Astrocyte of the cerebellum (primary cell): Measurements from ENCODE around the gene CWC22.
"Not testable (repeated sequence)": the region's sequence is repeated elsewhere in the genome, so short reads cannot be mapped to it uniquely, and the experiment has no call there.

Experiments
- DNase-seq: peaks from one replicate; pipeline ENCODE4 v3.0.0-alpha.2; 2011; ENCODE audit warnings: low read depth
- H3K4me3 ChIP-seq: 2 replicates; pipeline ENCODE4 v1.5.1; 2011; ENCODE audit warnings: mild to moderate bottlenecking, low read depth, low read length, moderate library complexity
- CTCF ChIP-seq: IDR thresholded peaks from 2 replicates; pipeline ENCODE4 v1.5.1; 2012; ENCODE audit warnings: low read length, low read depth, moderate library complexity, mild to moderate bottlenecking; ENCODE audit errors: missing control alignments
- in situ Hi-C: cut with HindIII; loops from 2 replicates; pipeline ENCODE4 v1.10.0; 2017; ENCODE audit warnings: low sequenced_read_pairs

The CWC22 gene

GRCh38 chr2:180006781-180007579 is at the start of gene CWC22:
Gene CWC22, minus strand, starts transcription at chr2:180007297. Its CDS starts 13,956 bp downstream, at chr2:179993341.
- in situ Hi-C loops, result no loop called here
- H3K4me3 ChIP-seq, result peak within 1 kb of the TSS; percentile 99
- TF ChIP-seq CTCF, result no peak
- peak; percentile 90 for DNase-seq

- no peak for DNase-seq
- H3K4me3 ChIP-seq, result no peak overlapping the region
- in situ Hi-C loops, result no loop called here
- no peak for TF ChIP-seq CTCF
Observed at GRCh38 chr2:180056367-180057118, 49.4 kb upstream of the CWC22 start.

GRCh38 chr2:180054576-180054975 is 47.5 kb upstream of the CWC22 start:
- DNase-seq, in situ Hi-C loops, H3K4me3 ChIP-seq: not testable (repeated sequence)

GRCh38 chr2:180050246-180050645 is 43.1 kb upstream of the CWC22 start:
- in situ Hi-C loops, result no loop called here
- no peak for DNase-seq
- no peak overlapping the region for H3K4me3 ChIP-seq
- no peak for TF ChIP-seq CTCF

- TF ChIP-seq CTCF, result no peak
- in situ Hi-C loops, result no loop called here
- DNase-seq, result no peak
- H3K4me3 ChIP-seq, result no peak overlapping the region
Observed at GRCh38 chr2:180048251-180048650, 41.2 kb upstream of the CWC22 start.

GRCh38 chr2:180046776-180047175 is 39.7 kb upstream of the CWC22 start:
- no peak for TF ChIP-seq CTCF
- in situ Hi-C loops, result no loop called here
- H3K4me3 ChIP-seq, result no peak overlapping the region
- peak; percentile 20 for DNase-seq

- TF ChIP-seq CTCF, result no peak
- H3K4me3 ChIP-seq, result no peak overlapping the region
Observed at GRCh38 chr2:180046202-180046601, 39.1 kb upstream of the CWC22 start.

More at GRCh38 chr2:180046202-180046601, 39.1 kb upstream of the CWC22 start:
- no peak for DNase-seq
- in situ Hi-C loops, result no loop called here
